Measurements from ENCODE around the gene XIST. TPM values are rescaled to one million over a fixed set of nuclear protein-coding genes. Genes with fewer than 3 reads are reported as not detected.
"Not testable (repeated sequence)": the region's sequence is repeated elsewhere in the genome, so short reads cannot be mapped to it uniquely, and the experiment has no call there.

XIST gene
- total RNA-seq, 4 donors from 2014 or later = 0.24 to 209 (median 91.2) TPM

DNA sequence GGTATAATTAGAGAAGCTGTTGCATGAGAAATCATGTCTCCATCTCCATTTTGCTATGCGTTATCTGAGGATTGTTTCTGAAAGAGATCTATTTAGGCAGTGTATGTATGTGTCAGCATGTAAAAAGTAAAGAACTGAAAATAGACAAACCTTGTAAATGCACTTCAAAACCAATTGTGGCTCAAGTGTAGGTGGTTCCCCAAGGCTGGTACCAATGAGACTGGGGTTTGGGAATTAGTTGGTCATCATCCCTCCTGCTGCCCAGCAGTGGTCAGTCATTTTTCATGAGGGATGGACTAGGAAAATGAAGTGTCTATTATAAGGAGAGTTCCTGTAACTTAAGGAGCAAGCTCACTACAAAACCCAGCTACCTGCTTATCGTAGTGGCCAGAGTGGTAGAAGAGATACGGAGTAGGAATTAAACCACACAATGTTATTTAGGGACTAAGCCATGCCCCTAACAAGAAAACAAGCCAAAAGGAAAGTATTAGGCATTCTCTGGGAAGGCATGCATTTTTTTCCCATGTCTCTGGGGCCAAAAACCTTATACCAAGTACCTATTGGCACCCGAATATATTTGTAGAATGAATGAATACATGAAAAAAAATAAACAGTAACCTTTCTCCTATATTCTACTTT, 30.5 kb downstream of the XIST start:
- ATAC-seq (ENCODE audit: low FRiP score) = no peak
- TF ChIP-seq, protein P1, sequence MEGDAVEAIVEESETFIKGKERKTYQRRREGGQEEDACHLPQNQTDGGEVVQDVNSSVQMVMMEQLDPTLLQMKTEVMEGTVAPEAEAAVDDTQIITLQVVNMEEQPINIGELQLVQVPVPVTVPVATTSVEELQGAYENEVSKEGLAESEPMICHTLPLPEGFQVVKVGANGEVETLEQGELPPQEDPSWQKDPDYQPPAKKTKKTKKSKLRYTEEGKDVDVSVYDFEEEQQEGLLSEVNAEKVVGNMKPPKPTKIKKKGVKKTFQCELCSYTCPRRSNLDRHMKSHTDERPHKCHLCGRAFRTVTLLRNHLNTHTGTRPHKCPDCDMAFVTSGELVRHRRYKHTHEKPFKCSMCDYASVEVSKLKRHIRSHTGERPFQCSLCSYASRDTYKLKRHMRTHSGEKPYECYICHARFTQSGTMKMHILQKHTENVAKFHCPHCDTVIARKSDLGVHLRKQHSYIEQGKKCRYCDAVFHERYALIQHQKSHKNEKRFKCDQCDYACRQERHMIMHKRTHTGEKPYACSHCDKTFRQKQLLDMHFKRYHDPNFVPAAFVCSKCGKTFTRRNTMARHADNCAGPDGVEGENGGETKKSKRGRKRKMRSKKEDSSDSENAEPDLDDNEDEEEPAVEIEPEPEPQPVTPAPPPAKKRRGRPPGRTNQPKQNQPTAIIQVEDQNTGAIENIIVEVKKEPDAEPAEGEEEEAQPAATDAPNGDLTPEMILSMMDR (IDR thresholded peaks at IDR 0.05) = no peak
- no peak for DNase-seq (ENCODE audit: low spot score)

DNA sequence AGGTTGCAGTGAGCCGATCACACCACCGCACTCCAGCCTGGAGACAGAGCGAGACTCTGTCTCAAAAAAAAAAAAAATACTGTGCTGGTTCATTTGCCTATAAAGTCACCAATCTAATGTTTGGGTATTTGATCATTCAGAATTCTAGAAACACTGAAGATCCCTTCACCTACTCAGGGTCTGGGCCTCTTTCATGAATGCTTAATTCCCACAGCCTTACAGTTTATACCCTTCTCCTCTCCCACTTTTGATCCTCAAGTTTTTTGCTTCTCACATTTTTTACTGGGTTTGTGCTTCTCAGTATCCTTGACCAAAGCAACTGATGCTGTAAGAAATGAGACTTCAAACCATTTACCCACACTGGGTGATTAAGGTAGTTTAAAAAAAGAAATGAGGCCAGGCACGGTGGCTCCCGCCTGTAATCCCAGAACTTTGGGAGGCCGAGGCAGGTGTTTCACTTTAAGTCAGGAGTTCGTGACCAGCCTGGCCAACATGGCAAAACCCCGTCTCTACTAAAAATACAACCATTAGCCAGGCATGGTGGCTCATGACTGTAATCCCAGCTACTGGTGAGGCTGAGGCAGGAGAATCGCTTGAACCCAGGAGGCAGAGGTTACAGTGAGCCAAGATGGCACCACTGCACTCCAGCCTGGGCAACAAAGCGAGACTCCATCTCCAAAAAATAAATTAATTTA, 32.5 kb downstream of the XIST start:
- ATAC-seq (ENCODE audit: low FRiP score); DNase-seq (ENCODE audit: low spot score): not testable (repeated sequence)

DNA sequence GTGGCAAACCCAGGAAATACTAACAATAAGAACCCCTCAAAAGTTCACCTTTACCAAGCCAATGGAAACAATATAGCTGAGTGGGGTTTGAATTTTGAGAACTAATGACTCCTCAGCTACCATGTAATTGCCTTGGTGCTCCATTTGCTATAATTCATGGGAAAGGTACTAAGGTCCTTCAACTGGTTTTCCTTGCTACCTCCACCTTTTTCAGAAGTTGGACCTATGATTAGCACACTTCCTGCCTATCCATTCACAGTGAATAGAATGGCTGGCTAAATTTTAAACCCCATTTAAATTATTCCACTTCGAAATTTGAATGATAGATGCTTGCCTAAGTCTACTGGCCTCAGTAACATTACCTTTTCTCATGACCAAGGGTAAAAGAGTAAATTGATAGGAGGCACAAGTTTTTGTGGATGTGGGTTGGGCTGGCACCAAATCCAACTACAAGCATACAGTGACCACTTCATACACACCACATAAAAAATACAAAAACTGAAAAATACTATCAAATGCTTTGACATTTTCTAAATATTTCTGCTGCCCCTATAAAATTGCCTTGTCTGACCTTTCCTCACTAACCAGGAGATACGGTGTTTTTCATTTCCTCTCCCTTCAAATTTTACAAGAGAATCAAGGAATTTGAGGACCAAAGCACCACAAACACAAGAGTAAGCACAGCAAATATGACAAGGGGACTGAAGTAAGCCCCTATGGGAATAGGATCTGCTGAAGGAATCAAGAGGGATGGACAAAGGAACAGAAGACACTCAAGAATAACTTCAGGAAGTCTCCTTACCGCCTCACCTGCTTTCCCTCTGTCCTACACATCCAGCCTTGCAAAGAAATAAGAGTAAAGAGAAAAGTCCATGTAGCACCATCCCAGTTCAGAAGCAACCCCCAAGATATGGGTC, 34.1 kb downstream of the XIST start:
- DNase-seq (ENCODE audit: low spot score) (no peak), ATAC-seq (ENCODE audit: low FRiP score) (no peak)
- TF ChIP-seq, protein P1 (IDR thresholded peaks at IDR 0.05) = no peak

DNA sequence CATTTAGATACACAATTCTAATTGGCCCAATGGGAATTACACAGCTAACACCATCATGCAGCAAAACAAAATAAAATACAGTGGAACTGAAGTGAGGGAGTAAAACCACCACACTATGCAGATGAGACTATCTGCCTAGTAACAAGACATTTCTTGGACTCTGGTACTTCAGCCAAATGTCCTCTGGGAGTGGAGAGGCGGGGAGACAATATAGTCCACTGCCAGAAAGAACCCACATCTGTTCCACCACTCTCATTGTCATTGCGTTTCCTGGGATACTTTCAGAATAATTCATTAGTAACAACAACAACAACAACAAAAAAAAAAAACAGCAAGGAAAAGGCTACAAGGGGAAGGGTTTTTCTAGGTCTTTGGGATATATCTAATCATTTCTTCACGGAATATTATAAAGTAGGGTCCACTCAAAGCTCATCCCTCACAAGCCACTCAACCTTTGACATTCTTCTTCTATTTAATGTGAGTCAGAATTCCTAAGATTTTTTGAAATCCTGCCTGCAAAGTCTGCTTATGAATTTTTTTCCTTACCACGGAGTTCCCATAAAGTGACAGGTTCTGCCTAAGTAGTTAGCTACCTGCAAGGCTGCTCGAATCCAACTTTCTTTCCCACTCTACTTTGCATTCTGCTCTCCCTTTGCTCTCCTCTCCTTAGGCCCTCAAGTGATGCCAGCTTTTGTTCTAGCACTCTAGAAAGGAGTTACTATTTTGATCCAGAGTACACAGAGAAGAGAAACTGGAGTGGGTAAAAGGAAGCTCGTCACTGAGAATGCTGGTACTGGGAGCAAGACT, 34.9 kb downstream of the XIST start:
- ATAC-seq (ENCODE audit: low FRiP score) (no peak), DNase-seq (ENCODE audit: low spot score) (no peak)
- TF ChIP-seq, protein P1 (IDR thresholded peaks at IDR 0.05) = no peak

DNA sequence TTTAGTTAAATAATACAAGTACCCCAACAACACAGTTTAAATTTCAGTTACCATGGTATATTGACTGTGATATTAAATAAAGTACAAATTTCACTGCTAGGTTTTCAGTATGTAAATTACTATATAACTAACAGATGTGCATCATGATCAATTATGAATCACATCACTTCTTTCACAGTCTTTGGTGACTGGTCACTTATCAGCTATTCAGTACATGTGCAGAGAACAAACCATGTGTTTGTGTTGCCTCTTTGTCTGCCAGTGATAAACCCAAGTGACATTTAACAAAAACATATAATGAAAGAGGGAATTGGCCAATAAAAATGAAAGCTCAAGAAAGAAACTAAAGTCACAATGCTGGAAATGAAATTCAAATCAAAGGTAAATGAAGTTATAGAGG, 40.3 kb downstream of the XIST start:
- no peak for ATAC-seq (ENCODE audit: low FRiP score)
- DNase-seq (ENCODE audit: low spot score) = no peak
- TF ChIP-seq, protein P1 (IDR thresholded peaks at IDR 0.05) = no peak

DNA sequence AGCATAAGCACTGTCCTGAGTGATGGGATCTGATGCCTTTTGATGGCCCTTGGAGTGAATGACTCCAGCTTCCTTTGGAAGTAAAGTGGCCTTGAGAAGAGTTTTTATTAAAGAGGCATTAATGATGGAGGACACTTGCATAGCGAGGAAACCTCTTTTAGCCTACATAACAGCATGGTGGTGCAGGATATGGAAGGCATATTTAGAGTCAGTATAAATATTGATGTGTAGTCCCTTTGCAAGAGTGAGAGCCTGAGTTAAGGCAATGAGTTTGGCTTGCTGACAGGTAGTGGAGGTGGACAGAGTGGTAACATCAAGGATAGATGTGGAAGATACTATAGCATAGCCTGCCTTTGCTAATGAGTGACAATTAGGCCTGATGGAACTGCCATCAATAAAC, 48.4 kb downstream of the XIST start:
- ATAC-seq (ENCODE audit: low FRiP score); DNase-seq (ENCODE audit: low spot score): not testable (repeated sequence)

DNA sequence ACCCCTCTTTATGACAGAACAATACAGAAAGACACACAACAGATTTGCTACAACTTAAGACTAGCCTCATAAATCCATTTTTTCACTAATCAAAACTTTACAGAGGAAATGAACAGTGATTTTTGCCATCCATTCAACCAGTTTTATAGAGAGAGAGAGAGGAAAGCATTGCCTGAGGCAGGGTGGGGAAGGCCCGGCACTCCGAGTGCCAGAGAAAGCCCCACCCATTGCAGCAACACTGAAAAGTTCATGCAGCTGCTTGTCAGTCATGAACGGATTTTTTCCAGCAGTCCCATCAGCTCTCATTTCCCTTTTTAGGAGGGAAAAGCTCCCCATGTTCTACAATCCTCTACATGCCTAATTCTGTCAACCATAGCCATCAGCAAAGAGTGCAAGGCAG, 52.6 kb downstream of the XIST start:
- ATAC-seq (ENCODE audit: low FRiP score) (no peak), DNase-seq (ENCODE audit: low spot score) (no peak)
- TF ChIP-seq, protein P1 (IDR thresholded peaks at IDR 0.05) = no peak

DNA sequence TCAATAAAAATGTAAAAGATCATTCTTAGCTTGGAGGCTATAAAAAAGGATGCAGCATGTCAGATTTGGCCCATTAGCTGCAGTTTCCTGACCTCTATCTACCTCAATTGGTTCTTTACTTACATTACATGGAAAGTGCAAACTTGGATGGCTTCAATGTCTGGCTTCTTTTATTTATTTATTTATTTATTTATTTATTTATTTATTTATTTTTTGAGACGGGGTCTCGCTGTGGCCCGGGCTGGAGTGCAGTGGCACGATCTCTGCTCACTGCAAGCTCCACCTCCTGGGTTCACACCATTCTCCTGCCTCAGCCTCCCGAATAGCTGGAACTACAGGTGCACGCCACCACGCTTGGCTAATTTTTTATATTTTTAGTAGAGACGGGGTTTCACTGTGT, 60.0 kb downstream of the XIST start:
- DNase-seq (ENCODE audit: low spot score); ATAC-seq (ENCODE audit: low FRiP score): not testable (repeated sequence)

Measured in omental fat pad (tissue), 4 donors.